HCT116 (cell line): ENCODE results near the gene RAB26. TPM values are rescaled to one million over a fixed set of nuclear protein-coding genes. Genes with fewer than 3 reads are reported as not detected.

Source experiments
- ATAC-seq: fragments of 200-7000 bp; cut with Tn5 transposase; 2 replicates; pipeline ENCODE4 v1.9.1; 2020; ENCODE audit warnings: mild to moderate bottlenecking, moderate library complexity
- BruUV-seq: library from RNA; stranded (reverse); fragments of 400-500 nt; replicated peaks from 2 replicates; lab custom pipeline; 2021; lab: Mats Ljungman, UMichigan
- CTCF ChIA-PET: fragments of 300-600 bp; sonication (Branson Sonifier 250); formaldehyde crosslinking; loops from one replicate; lab custom pipeline; 2021; ENCODE audit warnings: antibody characterized with exemption; lab: Charles Lee
- POLR2A ChIA-PET: fragments of 300-600, 350-600 bp; sonication (Branson Sonifier 250); formaldehyde crosslinking; loops from one replicate; lab custom pipeline; 2021; ENCODE audit warnings: antibody characterized with exemption; lab: Charles Lee
- RAD21 ChIA-PET, 2 experiments: fragments of 300-600 bp; sonication (Branson Sonifier 250); formaldehyde crosslinking; loops; one replicate each; lab custom pipeline; 2023; ENCODE audit warnings: low total read pairs in 2 of 2; ENCODE audit not compliant: uncharacterized antibody in 2 of 2, unreplicated experiment in 2 of 2, low non-redundant PET in 1 of 2; lab: Charles Lee
- DNase-seq: peaks from one replicate; pipeline ENCODE4 v3.0.0-alpha.2; 2010; ENCODE audit warnings: low read depth, low spot score
- H2AFZ ChIP-seq: fragments of 200-600 bp; shearing (Covaris generic), sonication (generic); 2 replicates; pipeline ENCODE4 v1.6.1; 2017; ENCODE audit warnings: low read depth, mixed run types, mixed read lengths, antibody characterized with exemption, low read length; ENCODE audit not compliant: poor library complexity, severe bottlenecking
- H3K27ac ChIP-seq: 2 replicates; pipeline ENCODE4 v1.5.1; 2012; ENCODE audit warnings: low read depth, low read length
- H3K27me3 ChIP-seq: fragments of 200-600 bp; sonication (generic); 2 replicates; pipeline ENCODE4 v1.6.1; 2016; ENCODE audit warnings: mixed run types, low read length, mixed read lengths; ENCODE audit not compliant: insufficient read depth
- H3K36me3 ChIP-seq, 2 experiments: fragments of 200-500 bp in 1 of 2; fragments of 200-600 bp in 1 of 2; sonication (Bioruptor generic) in 1 of 2; sonication (generic) in 1 of 2; 2 replicates each; pipeline versions ENCODE4 v1.5.1 to v1.6.1; 2014 to 2016; ENCODE audit warnings: low read length in 2 of 2, inconsistent platforms in 1 of 2, mixed read lengths in 1 of 2, mixed run types in 1 of 2; ENCODE audit not compliant: insufficient read depth in 2 of 2, control insufficient read depth in 1 of 2
- H3K4me1 ChIP-seq, 2 experiments: fragments of 200-600 bp in 1 of 2; sonication (generic) in 1 of 2; 2 replicates each; pipeline versions ENCODE4 v1.5.1 to v1.6.1; 2012 to 2017; ENCODE audit warnings: low read length in 2 of 2, inconsistent platforms in 1 of 2, mild to moderate bottlenecking in 1 of 2, mixed read lengths in 1 of 2, mixed run types in 1 of 2, moderate library complexity in 1 of 2; ENCODE audit not compliant: insufficient read depth in 2 of 2, control insufficient read depth in 1 of 2
- H3K4me2 ChIP-seq: fragments of 200-600 bp; sonication (generic); 2 replicates; pipeline ENCODE4 v1.6.1; 2017; ENCODE audit warnings: mixed run types, low read length, mixed read lengths
- H3K4me3 ChIP-seq, 2 experiments: fragments of 200-600 bp in 1 of 2; sonication (generic) in 1 of 2; replicated peaks in 1 of 2; 2 replicates each; pipeline ENCODE4 v1.5.1; 2011 to 2016; ENCODE audit warnings: low read length in 2 of 2, control low read depth in 1 of 2, low read depth in 1 of 2, mild to moderate bottlenecking in 1 of 2, mixed read lengths in 1 of 2, mixed run types in 1 of 2
- H3K79me2 ChIP-seq: fragments of 200-600 bp; sonication (generic); 2 replicates; pipeline ENCODE4 v1.6.1; 2017; ENCODE audit warnings: mild to moderate bottlenecking, mixed run types, low read length, moderate library complexity, mixed read lengths; ENCODE audit not compliant: insufficient read depth
- H3K9ac ChIP-seq: fragments of 200-600 bp; sonication (generic); 2 replicates; pipeline ENCODE4 v1.6.1; 2016; ENCODE audit warnings: low read length, mixed read lengths
- H3K9me2 ChIP-seq: fragments of 200-600 bp; sonication (generic), shearing (Covaris generic); 2 replicates; pipeline ENCODE4 v1.6.1; 2017; ENCODE audit warnings: mixed run types, mild to moderate bottlenecking, moderate library complexity; ENCODE audit not compliant: insufficient read depth
- H3K9me3 ChIP-seq, 2 experiments: fragments of 200-500 bp in 1 of 2; fragments of 200-600 bp in 1 of 2; sonication (Bioruptor generic) in 1 of 2; sonication (generic) in 1 of 2; 2 replicates each; pipeline ENCODE4 v1.6.1; 2014 to 2017; ENCODE audit warnings: low read length in 2 of 2, mixed read lengths in 2 of 2, inconsistent platforms in 1 of 2, low read depth in 1 of 2, mild to moderate bottlenecking in 1 of 2, mixed run types in 1 of 2, moderate library complexity in 1 of 2; ENCODE audit not compliant: control insufficient read depth in 1 of 2, insufficient read depth in 1 of 2
- H4K20me1 ChIP-seq: fragments of 200-600 bp; sonication (generic), shearing (Covaris generic); 2 replicates; pipeline ENCODE4 v1.6.1; 2017; ENCODE audit warnings: mixed run types, mild to moderate bottlenecking, moderate library complexity; ENCODE audit not compliant: insufficient read depth
- ATF3 ChIP-seq: IDR thresholded peaks from 2 replicates; pipeline ENCODE4 v1.6.1; 2012
- CBX3 ChIP-seq: IDR thresholded peaks from 2 replicates; pipeline ENCODE4 v1.6.1; 2012; ENCODE audit warnings: low read depth
- CEBPB ChIP-seq: IDR thresholded peaks from 2 replicates; pipeline ENCODE4 v1.6.1; 2012; ENCODE audit warnings: low read depth
- CTCF ChIP-seq, 3 experiments: fragments of 200-600 bp in 1 of 3; sonication (generic) in 1 of 3; IDR thresholded peaks in 2 of 3; conservative IDR thresholded peaks in 1 of 3; 2 replicates each; pipeline ENCODE4 v1.5.1; 2012 to 2017; ENCODE audit warnings: low read depth in 2 of 3, low read length in 2 of 3, antibody characterized with exemption in 1 of 3, borderline replicate concordance in 1 of 3, control low read depth in 1 of 3, mild to moderate bottlenecking in 1 of 3, mixed read lengths in 1 of 3, mixed run types in 1 of 3, moderate library complexity in 1 of 3; ENCODE audit not compliant: insufficient read depth in 1 of 3
- EGR1 ChIP-seq: IDR thresholded peaks from 2 replicates; pipeline ENCODE4 v1.6.1; 2012; ENCODE audit warnings: low read depth
- EZH2phosphoT487 ChIP-seq: fragments of 200-600 bp; IDR thresholded peaks from 2 replicates; pipeline ENCODE4 v1.6.1; 2018; ENCODE audit warnings: antibody characterized with exemption, borderline replicate concordance
- FOSL1 ChIP-seq: IDR thresholded peaks from 2 replicates; pipeline ENCODE4 v1.6.1; 2012; ENCODE audit warnings: low read depth
- intact Hi-C: fragments of 100-400 bp; cut with micrococcal nuclease; formaldehyde crosslinking; loops from 2 replicates; pipeline ENCODE4 v1.10.0; 2022
- total RNA-seq: library from RNA; stranded (reverse); gene quantifications from one replicate; pipeline ENCODE4 v1.2.1, GENCODE V29; 2021; ENCODE audit not compliant: unreplicated experiment
- TF ChIP-seq, protein P1 (sequence below): IDR thresholded peaks from 2 replicates; pipeline ENCODE4 v1.6.1; 2012
- TF ChIP-seq, protein P2 (sequence below): IDR thresholded peaks from 2 replicates; pipeline ENCODE4 v1.6.1; 2012; ENCODE audit warnings: low read depth

The RAB26 gene
- total RNA-seq, 1 experiment from 2014 or later, result 44.9 TPM

DNA sequence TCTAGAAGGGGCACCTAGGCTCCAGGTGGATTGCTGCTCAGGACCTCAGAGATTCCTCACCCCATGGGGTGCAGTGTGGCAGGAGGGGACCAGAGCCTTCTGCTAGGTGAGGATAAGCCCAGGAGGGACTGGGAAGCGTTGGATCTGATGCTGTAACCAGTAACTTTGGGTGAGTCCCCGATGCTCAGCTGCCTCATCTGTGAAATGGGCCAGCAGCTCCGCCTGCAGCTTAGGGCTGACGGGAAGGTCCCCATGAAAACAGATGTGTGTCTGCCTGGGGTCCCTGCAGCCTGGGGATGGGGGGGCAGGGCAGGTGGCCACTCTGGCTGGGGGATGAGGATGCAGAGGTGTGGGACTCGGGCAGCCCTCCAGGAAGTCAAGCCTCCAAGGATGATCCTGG lies 50.7 kb downstream of the RAB26 start:
- H3K9me2 ChIP-seq, result no peaks in the 10 kb centered on the region
- H3K9ac ChIP-seq, result no peak overlapping the region
- no TSS peak for BruUV-seq
- no peak for DNase-seq
- H3K9me3 ChIP-seq, result no peaks in the 10 kb centered on the region
- no peak overlapping the region for H3K4me2 ChIP-seq
- H2AFZ ChIP-seq, result no peak overlapping the region
- peaks cover 5 to 18% of the 10 kb centered on the region in 2 experiments for H3K4me1 ChIP-seq
- no peak overlapping the region for H3K27ac ChIP-seq
- no peaks in the 10 kb centered on the region for H3K27me3 ChIP-seq
- no peak for ATAC-seq
- ChIA-PET RAD21 (no interaction called here), CTCF (no interaction called here), POLR2A (interaction anchor here (1.5 to 2.1 kb wide), 2 partner anchors 16 to 44 kb away, joined by 3 to 6 read pairs; partner anchors contain the start of genes PGP and TRAF7)
- H3K79me2 ChIP-seq, result no peaks in the 10 kb centered on the region
- no peaks in the 10 kb centered on the region for H4K20me1 ChIP-seq
- TF ChIP-seq, protein P1, sequence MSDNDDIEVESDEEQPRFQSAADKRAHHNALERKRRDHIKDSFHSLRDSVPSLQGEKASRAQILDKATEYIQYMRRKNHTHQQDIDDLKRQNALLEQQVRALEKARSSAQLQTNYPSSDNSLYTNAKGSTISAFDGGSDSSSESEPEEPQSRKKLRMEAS, result no peak
- TF ChIP-seq EGR1 (no peak), CTCF (IDR thresholded peaks at IDR 0.05 in 2 of 3, conservative IDR thresholded peaks at IDR 0.05 in 1 of 3; ENCODE audit: borderline replicate concordance in 1 of 3, insufficient read depth in 1 of 3, low read depth in 2 of 3, low read length in 2 of 3) (no peak), ATF3 (no peak), FOSL1 (no peak), EZH2phosphoT487 (no peak), CBX3 (no peak), CEBPB (no peak)
- TF ChIP-seq, protein P2, sequence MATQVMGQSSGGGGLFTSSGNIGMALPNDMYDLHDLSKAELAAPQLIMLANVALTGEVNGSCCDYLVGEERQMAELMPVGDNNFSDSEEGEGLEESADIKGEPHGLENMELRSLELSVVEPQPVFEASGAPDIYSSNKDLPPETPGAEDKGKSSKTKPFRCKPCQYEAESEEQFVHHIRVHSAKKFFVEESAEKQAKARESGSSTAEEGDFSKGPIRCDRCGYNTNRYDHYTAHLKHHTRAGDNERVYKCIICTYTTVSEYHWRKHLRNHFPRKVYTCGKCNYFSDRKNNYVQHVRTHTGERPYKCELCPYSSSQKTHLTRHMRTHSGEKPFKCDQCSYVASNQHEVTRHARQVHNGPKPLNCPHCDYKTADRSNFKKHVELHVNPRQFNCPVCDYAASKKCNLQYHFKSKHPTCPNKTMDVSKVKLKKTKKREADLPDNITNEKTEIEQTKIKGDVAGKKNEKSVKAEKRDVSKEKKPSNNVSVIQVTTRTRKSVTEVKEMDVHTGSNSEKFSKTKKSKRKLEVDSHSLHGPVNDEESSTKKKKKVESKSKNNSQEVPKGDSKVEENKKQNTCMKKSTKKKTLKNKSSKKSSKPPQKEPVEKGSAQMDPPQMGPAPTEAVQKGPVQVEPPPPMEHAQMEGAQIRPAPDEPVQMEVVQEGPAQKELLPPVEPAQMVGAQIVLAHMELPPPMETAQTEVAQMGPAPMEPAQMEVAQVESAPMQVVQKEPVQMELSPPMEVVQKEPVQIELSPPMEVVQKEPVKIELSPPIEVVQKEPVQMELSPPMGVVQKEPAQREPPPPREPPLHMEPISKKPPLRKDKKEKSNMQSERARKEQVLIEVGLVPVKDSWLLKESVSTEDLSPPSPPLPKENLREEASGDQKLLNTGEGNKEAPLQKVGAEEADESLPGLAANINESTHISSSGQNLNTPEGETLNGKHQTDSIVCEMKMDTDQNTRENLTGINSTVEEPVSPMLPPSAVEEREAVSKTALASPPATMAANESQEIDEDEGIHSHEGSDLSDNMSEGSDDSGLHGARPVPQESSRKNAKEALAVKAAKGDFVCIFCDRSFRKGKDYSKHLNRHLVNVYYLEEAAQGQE, result no peak
- intact Hi-C loops, result loop anchor here (10.0 kb wide), 1 partner anchor 306 kb away; no protein-coding TSS in a partner anchor
- no peak overlapping the region for H3K4me3 ChIP-seq
- H3K36me3 ChIP-seq, result no peaks in the 10 kb centered on the region
